HL-60 (cell line): ENCODE data around the gene GLI3.

Source experiments
- DNase-seq, 2 experiments: peaks; one replicate each; pipeline ENCODE4 v3.0.0-alpha.2; 2010 to 2020; ENCODE audit warnings: low read depth in 1 of 2, low spot score in 1 of 2
- H3K27ac ChIP-seq: fragments of 250-450 bp; sonication (Bioruptor Pico); replicated peaks from 2 replicates; pipeline ENCODE4 v1.5.1; 2020; ENCODE audit warnings: mild to moderate bottlenecking, moderate library complexity
- H3K27me3 ChIP-seq: fragments of 250-450 bp; sonication (Bioruptor Pico); 2 replicates; pipeline ENCODE4 v1.5.1; 2021; ENCODE audit warnings: mild to moderate bottlenecking, moderate library complexity; ENCODE audit not compliant: insufficient read depth, poor library complexity, severe bottlenecking
- H3K4me3 ChIP-seq: replicated peaks from 2 replicates; pipeline ENCODE4 v1.5.1; 2011; ENCODE audit warnings: mild to moderate bottlenecking, control low read depth, low read length; ENCODE audit not compliant: insufficient read depth
- CTCF ChIP-seq: IDR thresholded peaks from one replicate; pipeline ENCODE4 v1.5.1; 2011; ENCODE audit warnings: low read length, control low read depth, inconsistent platforms; ENCODE audit not compliant: insufficient read depth
- GABPA ChIP-seq: IDR thresholded peaks from 2 replicates; pipeline ENCODE4 v1.6.1; 2012; ENCODE audit warnings: low read depth
- POLR2AphosphoS5 ChIP-seq: IDR thresholded peaks from 2 replicates; pipeline ENCODE4 v1.6.1; 2012; ENCODE audit warnings: low read depth
- REST ChIP-seq: IDR thresholded peaks from 2 replicates; pipeline ENCODE4 v1.6.1; 2012; ENCODE audit warnings: low read depth; ENCODE audit not compliant: insufficient replicate concordance
- SPI1 ChIP-seq: IDR thresholded peaks from 2 replicates; pipeline ENCODE4 v1.6.1; 2012; ENCODE audit warnings: low read depth, mild to moderate bottlenecking, borderline replicate concordance

GLI3 gene

GRCh38 chr7:41972270-41972669 is 264.7 kb downstream of the GLI3 start:
- no peak overlapping the region for H3K27ac ChIP-seq
- no peak for TF ChIP-seq SPI1
- TF ChIP-seq GABPA: no peak
- no peak for TF ChIP-seq REST
- TF ChIP-seq CTCF: no peak
- TF ChIP-seq POLR2AphosphoS5: no peak
- H3K4me3 ChIP-seq: no peak overlapping the region
- H3K27me3 ChIP-seq: no peaks in the 10 kb centered on the region
- no peak for DNase-seq

GRCh38 chr7:41971640-41972187 is 265.3 kb downstream of the GLI3 start:
- TF ChIP-seq CTCF (no peak), GABPA (no peak), SPI1 (no peak), POLR2AphosphoS5 (no peak), REST (no peak)
- Histone ChIP-seq H3K27ac (no peak overlapping the region), H3K4me3 (no peak overlapping the region)

DNA sequence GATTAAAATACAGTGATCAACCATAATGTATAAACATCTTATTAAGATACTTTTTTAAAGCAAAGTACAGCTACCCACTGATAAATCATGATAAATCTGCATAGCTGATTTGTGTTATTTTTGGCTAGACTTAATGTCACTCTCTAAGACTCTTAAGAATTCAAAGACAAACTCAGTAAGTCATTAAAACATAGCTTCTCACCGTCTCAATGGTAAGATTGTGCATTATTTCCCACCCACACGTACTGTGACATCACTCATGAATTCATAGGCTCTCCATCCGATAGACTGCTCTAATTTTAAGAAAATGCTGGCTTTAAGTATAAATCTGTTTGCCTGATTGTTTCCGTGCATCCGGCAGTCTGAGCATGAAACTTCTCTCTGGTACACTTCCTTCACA is 266.1 kb downstream of the GLI3 start:
- Histone ChIP-seq H3K27ac (no peak overlapping the region), H3K4me3 (no peak overlapping the region), H3K27me3 (no peaks in the 10 kb centered on the region)
- TF ChIP-seq CTCF: no peak
- DNase-seq: no peak

More at GRCh38 chr7:41971640-41972187, 265.3 kb downstream of the GLI3 start:
- no peaks in the 10 kb centered on the region for H3K27me3 ChIP-seq
- DNase-seq: no peak

- H3K4me3 ChIP-seq: no peak overlapping the region
- TF ChIP-seq REST (no peak), POLR2AphosphoS5 (no peak), SPI1 (no peak), CTCF (no peak), GABPA (no peak)
- H3K27me3 ChIP-seq: no peaks in the 10 kb centered on the region
- DNase-seq: no peak
- H3K27ac ChIP-seq: no peak overlapping the region
Measured at GRCh38 chr7:41969561-41970105, 267.4 kb downstream of the GLI3 start.
